K562 (cell line): Measurements from ENCODE around the gene MPLKIP. TPM values are rescaled to one million over a fixed set of nuclear protein-coding genes. Genes with fewer than 3 reads are reported as not detected.

Source experiments
- ATAC-seq: fragments of 200-7000 bp; cut with Tn5 transposase; 3 replicates; pipeline ENCODE4 v1.9.1; 2020; ENCODE audit warnings: moderate library complexity
- BruUV-seq: library from RNA; stranded (reverse); fragments of 400-500 nt; replicated peaks from 2 replicates; lab custom pipeline; 2021; lab: Mats Ljungman, UMichigan
- CTCF ChIA-PET: fragments of 300-600 bp; formaldehyde crosslinking; extraction: SDS; loops from one replicate; lab custom pipeline; 2021; ENCODE audit warnings: low intra/inter-chr PET ratio; lab: Yijun Ruan, JAX
- POLR2A ChIA-PET: fragments of 300-600, 350-650 bp; sonication (Branson Sonifier 250); formaldehyde crosslinking; extraction: SDS; loops from one replicate; lab custom pipeline; 2021; ENCODE audit warnings: antibody characterized with exemption, inconsistent platforms; lab: Yijun Ruan, JAX
- DNase-seq, 4 experiments: peaks; one replicate each; pipeline versions ENCODE4 v3.0.0 to v3.0.0-alpha.2; 2011 to 2018; ENCODE audit warnings: low spot score in 3 of 4, mixed read lengths in 3 of 4; ENCODE audit errors: extremely low read depth in 1 of 4
- FAIRE-seq: peaks from 2 replicates; lab custom pipeline; 2011; peaks lifted over from hg19 to GRCh38; lab: Jason Lieb, UNC
- H2AFZ ChIP-seq: 2 replicates; pipeline ENCODE4 v1.6.0; 2011; ENCODE audit warnings: low read depth, low read length, control low read depth, inconsistent platforms
- H3K27ac ChIP-seq: fragments of 200-600 bp; 3 replicates; pipeline ENCODE4 v1.8.0; 2011; ENCODE audit warnings: low read depth, mild to moderate bottlenecking, control low read depth, inconsistent platforms, low read length, moderate library complexity, mixed read lengths; ENCODE audit errors: extremely low read depth
- H3K27me3 ChIP-seq, 2 experiments: fragments of 300-600 bp in 1 of 2; 2 replicates in 1 of 2; 3 replicates in 1 of 2; pipeline versions ENCODE4 v1.6.0 to v1.8.0; 2011; ENCODE audit warnings: inconsistent platforms in 2 of 2, low read length in 2 of 2, mild to moderate bottlenecking in 1 of 2, mixed read lengths in 1 of 2, moderate library complexity in 1 of 2; ENCODE audit not compliant: control insufficient read depth in 2 of 2, insufficient read depth in 2 of 2
- H3K36me3 ChIP-seq: fragments of 300-600 bp; 3 replicates; pipeline ENCODE4 v1.8.0; 2011; ENCODE audit warnings: mild to moderate bottlenecking, low read length, inconsistent platforms; ENCODE audit not compliant: control insufficient read depth, insufficient read depth
- H3K4me1 ChIP-seq, 2 experiments: fragments of 200-600 bp in 1 of 2; replicated peaks in 1 of 2; 2 replicates in 1 of 2; 3 replicates in 1 of 2; pipeline versions ENCODE4 v1.5.1 to v1.8.0; 2011; ENCODE audit warnings: inconsistent platforms in 2 of 2, low read length in 2 of 2, mild to moderate bottlenecking in 1 of 2, mixed read lengths in 1 of 2, moderate library complexity in 1 of 2; ENCODE audit not compliant: control insufficient read depth in 2 of 2, insufficient read depth in 2 of 2
- H3K4me2 ChIP-seq: 2 replicates; pipeline ENCODE4 v1.6.1; 2011; ENCODE audit warnings: low read length, control low read depth, inconsistent platforms, mixed read lengths; ENCODE audit not compliant: insufficient read depth
- H3K4me3 ChIP-seq: fragments of 200-600 bp; sonication (generic), shearing (Covaris generic); 2 replicates; pipeline ENCODE4 v1.5.1; 2016; ENCODE audit warnings: control low read depth, inconsistent platforms
- H3K79me2 ChIP-seq: fragments of 200-600 bp; 3 replicates; pipeline ENCODE4 v1.8.0; 2011; ENCODE audit warnings: low read length, inconsistent platforms; ENCODE audit not compliant: control insufficient read depth, insufficient read depth
- H3K9ac ChIP-seq, 2 experiments: 2 replicates each; pipeline versions ENCODE4 v1.6.0 to v1.6.1; 2011; ENCODE audit warnings: low read depth in 2 of 2, low read length in 2 of 2, control low read depth in 1 of 2, inconsistent platforms in 1 of 2, mild to moderate bottlenecking in 1 of 2, mixed read lengths in 1 of 2; ENCODE audit not compliant: insufficient read depth in 1 of 2
- H3K9me1 ChIP-seq: one replicate; pipeline ENCODE4 v1.6.0; 2011; ENCODE audit warnings: inconsistent platforms, mild to moderate bottlenecking, low read length, moderate library complexity; ENCODE audit not compliant: control insufficient read depth, insufficient read depth
- H3K9me3 ChIP-seq: replicated peaks from 2 replicates; pipeline ENCODE4 v1.5.1; 2011; ENCODE audit warnings: low read depth, low read length, inconsistent platforms; ENCODE audit not compliant: control insufficient read depth, insufficient read depth
- H4K20me1 ChIP-seq: replicated peaks from 2 replicates; pipeline ENCODE4 v1.6.1; 2011; ENCODE audit warnings: low read length, inconsistent platforms, mixed read lengths; ENCODE audit not compliant: control insufficient read depth, insufficient read depth
- BRF1 ChIP-seq: IDR thresholded peaks from 3 replicates; pipeline ENCODE4 v1.6.1; 2011; ENCODE audit warnings: borderline replicate concordance, mild to moderate bottlenecking; ENCODE audit not compliant: insufficient read length; ENCODE audit errors: extremely low read depth
- CBFB ChIP-seq: sonication (generic); formaldehyde crosslinking; IDR thresholded peaks from 2 replicates; pipeline ENCODE4 v1.4.0; 2020; ENCODE audit warnings: mild to moderate bottlenecking, missing genetic modification reagents
- ESRRB ChIP-seq: fragments of 250-450 bp; sonication (Bioruptor Pico); IDR thresholded peaks from 2 replicates; pipeline ENCODE4 v1.5.0; 2020; ENCODE audit warnings: mild to moderate bottlenecking, moderate library complexity, borderline replicate concordance
- HDGF ChIP-seq: fragments of 450-650 bp; IDR thresholded peaks from 2 replicates; pipeline ENCODE4 v1.6.1; 2016
- HNRNPUL1 ChIP-seq: fragments of 200-400 bp; formaldehyde crosslinking; IDR thresholded peaks from 2 replicates; pipeline ENCODE4 v1.6.1; 2017; ENCODE audit warnings: low read length
- KLF13 ChIP-seq: fragments of 450-650 bp; IDR thresholded peaks from 2 replicates; pipeline ENCODE4 v1.6.1; 2016; ENCODE audit warnings: missing genetic modification characterization, low read depth, mild to moderate bottlenecking, missing compliant biosample characterization, moderate library complexity, borderline replicate concordance
- LCOR ChIP-seq: sonication (generic); formaldehyde crosslinking; IDR thresholded peaks from 2 replicates; pipeline ENCODE4 v1.8.0; 2022; ENCODE audit warnings: mild to moderate bottlenecking, missing genetic modification reagents
- MCM3 ChIP-seq: fragments of 450-650 bp; IDR thresholded peaks from 2 replicates; pipeline ENCODE4 v1.6.1; 2016
- NCOA1 ChIP-seq: fragments of 450-650 bp; IDR thresholded peaks from 2 replicates; pipeline ENCODE4 v1.6.1; 2016; ENCODE audit warnings: low read depth
- NFIX ChIP-seq: fragments of 250-450 bp; sonication (Bioruptor Pico); IDR thresholded peaks from 2 replicates; pipeline ENCODE4 v1.4.0; 2020; ENCODE audit warnings: low read depth, mild to moderate bottlenecking, moderate library complexity
- NRF1 ChIP-seq, 2 experiments: fragments of 450-650 bp; IDR thresholded peaks in 1 of 2; conservative IDR thresholded peaks in 1 of 2; 2 replicates each; pipeline ENCODE4 v1.6.1; 2014; ENCODE audit warnings: mild to moderate bottlenecking in 2 of 2
- PTRF ChIP-seq: fragments of 450-650 bp; IDR thresholded peaks from 2 replicates; pipeline ENCODE4 v1.6.1; 2016; ENCODE audit warnings: mild to moderate bottlenecking, missing genetic modification characterization, missing compliant biosample characterization
- SREBF2 ChIP-seq: sonication (generic); formaldehyde crosslinking; IDR thresholded peaks from 2 replicates; pipeline ENCODE4 v1.4.0; 2020; ENCODE audit warnings: mild to moderate bottlenecking, missing genetic modification reagents
- TAF7 ChIP-seq: fragments of 450-650 bp; IDR thresholded peaks from 2 replicates; pipeline ENCODE4 v1.6.1; 2016; ENCODE audit warnings: missing genetic modification characterization, missing compliant biosample characterization
- TCFL5 ChIP-seq: fragments of 250-450 bp; sonication (Bioruptor Pico); conservative IDR thresholded peaks from 2 replicates; pipeline ENCODE4 v1.6.1; 2021; ENCODE audit warnings: mild to moderate bottlenecking, moderate library complexity, matching md5 sums
- ZBED1 ChIP-seq: IDR thresholded peaks from 2 replicates; pipeline ENCODE4 v1.6.1; 2014
- ZNF507 ChIP-seq: conservative IDR thresholded peaks from 2 replicates; pipeline ENCODE4 v1.6.1; 2017; ENCODE audit warnings: missing genetic modification characterization, missing compliant biosample characterization
- WGBS: fragments of 100-300 bp; shearing (Covaris generic); methylation state at CpG from one replicate; pipeline ENCODE4 v1.1.6; 2016; ENCODE audit warnings: low coverage, mixed read lengths; ENCODE audit not compliant: insufficient coverage; ENCODE audit errors: missing lambda C conversion rate; 5-methylcytosine and 5-hydroxymethylcytosine counted together
- in situ Hi-C: fragments of 300-500 bp; cut with MboI; formaldehyde crosslinking; loops from 4 replicates; pipeline ENCODE4 v1.15.0; 2018; ENCODE audit warnings: inconsistent platforms, mixed read lengths
- intact Hi-C: fragments of 100-400 bp; cut with micrococcal nuclease; formaldehyde crosslinking; loops from 2 replicates; pipeline ENCODE4 v1.14.2; 2022
- polyA plus RNA-seq, 8 experiments: library from polyadenylated mRNA; depleted of rRNA in 4 of 8; stranded (reverse) in 5 of 8; unstranded in 3 of 8; fragments of >200 nt; fragmentation: Nextera tagmentation in 2 of 8; fragmentation: Illumina TruSeq in 1 of 8; extraction: Ambion mirVana in 2 of 8; extraction: Trizol in 1 of 8; gene quantifications; 2 replicates each; pipeline versions ENCODE4 v1.2.1 to v1.2.3, GENCODE V29; 2011 to 2014; ENCODE audit warnings: inconsistent platforms in 1 of 8, missing spikeins in 1 of 8
- total RNA-seq, 7 experiments: library from RNA; depleted of rRNA in 6 of 7; stranded (reverse); fragments of >200 nt in 6 of 7; fragmentation: Illumina TruSeq in 2 of 7; extraction: Trizol in 2 of 7; gene quantifications; 2 replicates each; pipeline versions ENCODE4 v1.2.1 to v1.2.3, GENCODE V29; 2011 to 2021; ENCODE audit warnings: low replicate concordance in 1 of 7
- TF ChIP-seq, protein P1 (sequence below): fragments of 150-350 bp; conservative IDR thresholded peaks from 2 replicates; pipeline ENCODE4 v1.6.1; 2014; ENCODE audit warnings: low read length
- TF ChIP-seq, protein P2 (sequence below), 2 experiments: fragments of 450-650 bp in 1 of 2; sonication (generic) in 1 of 2; formaldehyde crosslinking in 1 of 2; IDR thresholded peaks in 1 of 2; conservative IDR thresholded peaks in 1 of 2; 2 replicates each; pipeline versions ENCODE4 v1.6.1 to v1.8.1; 2016 to 2023; ENCODE audit warnings: mild to moderate bottlenecking in 2 of 2, moderate library complexity in 2 of 2, inconsistent platforms in 1 of 2, missing genetic modification reagents in 1 of 2
- TF ChIP-seq, protein P3 (sequence below): fragments of 250-450 bp; sonication (Bioruptor Pico); IDR thresholded peaks from 2 replicates; pipeline ENCODE4 v1.5.0; 2021

Gene MPLKIP
- total and polyA plus RNA-seq, 9 of the 15 experiments (the other 6 are each of a cell fraction or from before 2014, with no cell fraction given): 5.6 to 127 (median 44.2) TPM

DNA sequence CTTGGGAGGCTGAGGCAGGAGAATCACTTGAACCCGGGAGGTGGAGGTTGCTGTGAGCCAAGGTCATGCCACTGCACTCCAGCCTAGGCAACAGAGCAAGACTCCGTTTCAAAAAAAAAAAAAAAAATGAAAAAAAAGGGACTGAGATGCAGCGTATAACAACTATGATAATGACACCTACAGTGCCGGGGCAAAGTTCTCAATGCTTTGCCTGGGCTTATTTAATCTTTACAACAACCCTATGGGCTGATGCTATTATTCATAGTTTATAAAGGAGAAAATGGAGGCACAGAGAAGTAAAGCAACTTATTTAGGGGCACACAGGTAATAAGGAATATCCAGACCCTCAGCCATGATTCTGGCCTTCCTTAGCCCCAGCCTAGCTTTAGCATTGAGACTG is 48.0 kb upstream of the MPLKIP start:
- ChIA-PET POLR2A (no interaction called here), CTCF (no interaction called here)
- BruUV-seq: no TSS peak
- no peak overlapping the region for H3K4me3 ChIP-seq
- no peak for ATAC-seq
- 8% methylated on average over 3 of the region's 4 CpGs for WGBS
- TF ChIP-seq LCOR (CRISPR knock-in tag) (no peak), ESRRB (no peak), SREBF2 (no peak), KLF13 (no peak), HNRNPUL1 (no peak), TAF7 (tag) (no peak), PTRF (tag) (no peak), ZBED1 (no peak), NCOA1 (no peak), TCFL5 (CRISPR knock-in tag) (no peak), NRF1 (conservative IDR thresholded peaks at IDR 0.05 in 1 of 2, IDR thresholded peaks at IDR 0.05 in 1 of 2) (no peak), HDGF (no peak), CBFB (CRISPR knock-in tag) (no peak), ZNF507 (tag) (no peak), MCM3 (no peak), BRF1 (no peak), NFIX (CRISPR knock-in tag) (no peak)
- TF ChIP-seq, protein P1, sequence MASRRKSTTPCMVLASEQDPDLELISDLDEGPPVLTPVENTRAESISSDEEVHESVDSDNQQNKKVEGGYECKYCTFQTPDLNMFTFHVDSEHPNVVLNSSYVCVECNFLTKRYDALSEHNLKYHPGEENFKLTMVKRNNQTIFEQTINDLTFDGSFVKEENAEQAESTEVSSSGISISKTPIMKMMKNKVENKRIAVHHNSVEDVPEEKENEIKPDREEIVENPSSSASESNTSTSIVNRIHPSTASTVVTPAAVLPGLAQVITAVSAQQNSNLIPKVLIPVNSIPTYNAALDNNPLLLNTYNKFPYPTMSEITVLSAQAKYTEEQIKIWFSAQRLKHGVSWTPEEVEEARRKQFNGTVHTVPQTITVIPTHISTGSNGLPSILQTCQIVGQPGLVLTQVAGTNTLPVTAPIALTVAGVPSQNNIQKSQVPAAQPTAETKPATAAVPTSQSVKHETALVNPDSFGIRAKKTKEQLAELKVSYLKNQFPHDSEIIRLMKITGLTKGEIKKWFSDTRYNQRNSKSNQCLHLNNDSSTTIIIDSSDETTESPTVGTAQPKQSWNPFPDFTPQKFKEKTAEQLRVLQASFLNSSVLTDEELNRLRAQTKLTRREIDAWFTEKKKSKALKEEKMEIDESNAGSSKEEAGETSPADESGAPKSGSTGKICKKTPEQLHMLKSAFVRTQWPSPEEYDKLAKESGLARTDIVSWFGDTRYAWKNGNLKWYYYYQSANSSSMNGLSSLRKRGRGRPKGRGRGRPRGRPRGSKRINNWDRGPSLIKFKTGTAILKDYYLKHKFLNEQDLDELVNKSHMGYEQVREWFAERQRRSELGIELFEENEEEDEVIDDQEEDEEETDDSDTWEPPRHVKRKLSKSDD: no peak
- TF ChIP-seq, protein P2, sequence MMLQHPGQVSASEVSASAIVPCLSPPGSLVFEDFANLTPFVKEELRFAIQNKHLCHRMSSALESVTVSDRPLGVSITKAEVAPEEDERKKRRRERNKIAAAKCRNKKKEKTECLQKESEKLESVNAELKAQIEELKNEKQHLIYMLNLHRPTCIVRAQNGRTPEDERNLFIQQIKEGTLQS (IDR thresholded peaks at IDR 0.05): no peak
- TF ChIP-seq, protein P2 (CRISPR knock-in tag; conservative IDR thresholded peaks at IDR 0.05): no peak
- TF ChIP-seq, protein P3, sequence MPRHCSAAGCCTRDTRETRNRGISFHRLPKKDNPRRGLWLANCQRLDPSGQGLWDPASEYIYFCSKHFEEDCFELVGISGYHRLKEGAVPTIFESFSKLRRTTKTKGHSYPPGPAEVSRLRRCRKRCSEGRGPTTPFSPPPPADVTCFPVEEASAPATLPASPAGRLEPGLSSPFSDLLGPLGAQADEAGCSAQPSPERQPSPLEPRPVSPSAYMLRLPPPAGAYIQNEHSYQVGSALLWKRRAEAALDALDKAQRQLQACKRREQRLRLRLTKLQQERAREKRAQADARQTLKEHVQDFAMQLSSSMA (CRISPR knock-in tag): no peak
- no peak for FAIRE-seq
- H3K27me3 ChIP-seq: peaks cover 0 to 9% of the 10 kb centered on the region in 2 experiments; a peak in 2 of 5 replicates
- no peak overlapping the region for H3K27ac ChIP-seq
- H3K9ac ChIP-seq: no peak overlapping the region
- intact Hi-C loops: no loop called here
- no peak for DNase-seq
- no peak overlapping the region for H2AFZ ChIP-seq
- no peaks in the 10 kb centered on the region for H3K9me3 ChIP-seq
- H3K79me2 ChIP-seq: no peaks in the 10 kb centered on the region
- no peaks in the 10 kb centered on the region for H3K4me1 ChIP-seq
- H3K36me3 ChIP-seq: no peaks in the 10 kb centered on the region
- H3K4me2 ChIP-seq: no peak overlapping the region
- no peaks in the 10 kb centered on the region for H3K9me1 ChIP-seq
- H4K20me1 ChIP-seq: no peaks in the 10 kb centered on the region
- in situ Hi-C loops: no loop called here
